Activated gamma-delta T cell (primary cell): Measurements from ENCODE around the gene NMRK2.
"Not testable (repeated sequence)": the region's sequence is repeated elsewhere in the genome, so short reads cannot be mapped to it uniquely, and the experiment has no call there.

Experiments used
- DNase-seq: peaks from one replicate; lab custom pipeline; 2025; lab: John Stamatoyannopoulos, UW

Gene NMRK2

DNA sequence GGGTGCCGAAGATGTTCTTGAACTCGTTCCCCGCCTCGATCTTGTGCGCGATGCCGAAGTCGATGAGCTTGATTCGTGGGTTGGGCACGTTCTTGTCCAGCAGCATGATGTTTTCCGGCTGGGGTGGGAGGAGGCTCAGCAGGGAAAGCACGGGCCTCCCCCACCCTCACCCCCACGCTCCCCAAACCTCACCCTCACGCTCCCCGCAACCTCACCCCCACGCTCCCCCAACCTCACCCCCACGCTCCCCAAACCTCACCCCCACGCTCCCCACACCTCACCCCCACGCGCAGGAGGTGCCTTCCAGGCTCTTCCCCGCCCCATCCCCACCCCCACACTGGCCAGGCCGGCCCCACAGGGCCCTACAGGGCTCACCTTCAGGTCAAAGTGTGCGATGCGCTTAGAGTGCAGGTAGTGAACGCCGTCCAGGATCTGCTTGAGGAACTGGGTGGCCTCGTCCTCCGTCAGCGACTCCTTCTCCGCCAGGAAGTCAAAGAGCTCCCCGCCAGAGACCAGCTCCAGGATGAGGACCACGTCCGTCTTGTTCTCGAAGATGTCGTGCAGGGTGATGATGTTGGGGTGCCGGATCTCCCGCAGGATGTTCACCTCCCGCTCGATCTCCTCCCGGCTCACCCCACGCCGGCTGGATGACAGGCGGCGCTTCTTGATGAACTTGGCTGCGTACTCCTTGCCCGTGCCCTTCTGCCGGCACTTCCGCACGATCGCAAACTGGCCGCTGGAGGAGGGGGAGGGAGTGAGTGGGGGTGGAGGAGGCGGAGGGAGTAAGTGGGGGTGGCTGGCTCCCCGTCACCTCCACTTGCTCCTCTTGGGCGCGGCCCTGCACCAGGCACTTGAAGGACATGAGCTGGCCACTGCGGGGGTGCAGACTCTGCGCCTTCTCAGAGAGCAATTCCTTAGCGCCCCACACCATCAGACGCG lies 31.7 kb downstream of the NMRK2 start:
- no peak for DNase-seq

DNA sequence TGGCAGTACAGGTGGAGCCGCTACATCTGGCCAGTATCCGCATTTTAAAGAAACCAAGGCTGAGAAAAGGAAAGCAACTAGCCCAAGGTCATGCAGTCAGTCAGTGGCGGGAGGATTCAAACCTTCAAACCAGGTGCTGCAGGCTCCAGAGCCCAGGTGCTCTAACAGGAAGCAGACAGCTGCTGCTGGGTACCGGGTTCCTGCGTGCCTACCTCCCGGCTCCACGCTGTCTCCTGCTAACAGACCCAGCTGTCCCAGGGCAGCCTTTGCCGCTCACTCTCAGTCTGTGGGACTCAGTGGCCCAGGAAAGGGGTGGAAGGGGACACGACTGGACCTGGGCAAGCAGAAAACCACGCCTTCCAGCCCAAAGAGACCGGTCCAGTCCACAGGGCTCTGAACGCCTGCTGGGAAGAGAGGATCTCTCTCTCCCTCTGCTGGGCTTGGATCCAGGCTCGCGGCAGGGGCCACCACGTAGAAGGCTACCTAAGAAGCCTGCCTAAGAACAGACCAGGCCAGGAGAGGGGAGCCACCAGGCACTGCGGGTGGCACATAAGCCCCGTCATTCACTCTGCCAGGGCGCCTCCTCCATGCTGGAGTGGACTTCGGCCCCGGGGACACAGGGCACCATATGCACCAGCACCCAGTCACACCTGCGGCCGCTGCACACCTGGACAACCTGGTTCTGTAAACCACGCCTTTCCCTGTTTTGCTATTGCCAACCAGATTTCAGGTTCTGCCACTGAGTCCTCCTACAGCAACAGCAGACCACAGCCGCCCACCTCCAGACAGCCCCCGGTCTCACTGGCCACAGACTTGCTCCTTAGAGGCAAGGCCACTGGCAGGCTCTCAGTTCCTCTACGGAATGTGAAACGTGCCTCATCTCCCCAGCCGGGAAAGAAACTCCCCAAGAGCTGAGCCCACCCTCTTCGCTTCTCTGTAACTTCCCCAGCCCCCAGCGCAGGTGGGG lies 33.5 kb downstream of the NMRK2 start:
- no peak for DNase-seq

DNA sequence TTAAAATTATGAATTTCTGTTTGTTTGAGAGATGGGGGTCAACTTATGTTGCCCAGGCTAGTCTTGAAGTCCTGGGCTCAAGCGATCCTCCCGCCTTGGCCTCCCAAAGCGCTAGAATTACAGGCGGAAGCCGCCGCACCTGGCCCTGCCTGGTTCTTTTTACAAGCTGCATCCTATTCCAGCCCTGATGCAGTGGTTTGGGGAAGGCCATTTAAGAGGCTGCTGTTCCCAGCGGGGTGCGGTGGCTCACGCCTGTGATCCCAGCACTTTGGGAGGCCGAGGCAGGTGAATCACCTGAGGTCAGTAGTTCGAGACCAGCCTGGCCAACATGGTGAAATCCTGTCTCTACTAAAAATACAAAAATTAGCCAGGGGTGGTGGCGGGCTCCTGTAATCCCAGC lies 35.1 kb downstream of the NMRK2 start:
- not testable (repeated sequence) for DNase-seq

DNA sequence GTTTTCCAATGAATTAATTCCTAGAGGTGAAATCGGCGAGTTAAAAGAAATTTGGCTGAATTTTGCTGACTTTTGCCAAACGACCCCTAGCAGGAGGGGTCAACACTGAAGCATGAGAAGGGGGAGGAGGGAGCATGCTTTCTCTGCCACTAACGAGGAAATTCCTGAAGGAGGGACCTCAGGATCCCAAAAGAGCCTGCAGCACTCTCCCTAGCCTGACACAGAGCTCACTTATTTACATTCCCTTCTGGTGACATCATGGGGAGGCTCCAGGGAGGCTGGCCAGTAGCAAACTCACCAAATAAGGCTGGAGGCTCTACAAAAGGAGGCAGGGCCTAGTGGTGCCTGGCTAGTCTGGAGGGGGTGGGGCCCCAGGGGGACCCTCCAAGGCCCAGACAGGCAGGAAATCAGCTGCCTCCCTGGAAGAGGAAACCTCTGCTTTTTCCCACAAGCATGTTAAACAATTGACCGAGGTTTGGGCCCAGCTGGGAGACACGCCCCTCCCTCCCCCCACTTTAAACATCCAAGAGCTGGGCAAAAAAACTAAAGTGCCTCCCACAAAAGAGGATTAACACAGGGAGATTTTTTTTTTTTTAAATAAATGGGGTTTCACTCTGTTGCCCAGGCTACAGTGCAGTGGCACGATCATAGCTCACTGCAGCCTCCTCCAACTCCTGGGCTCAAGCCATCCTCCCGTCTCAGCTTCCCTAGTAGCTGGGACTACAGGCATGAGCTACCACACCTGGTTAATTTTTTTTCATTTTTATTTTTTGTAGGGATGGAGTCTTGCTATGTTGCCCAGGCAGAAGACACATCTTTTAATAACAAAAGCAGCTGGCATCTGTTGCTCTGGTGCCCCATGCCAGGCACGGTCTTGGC lies 35.9 kb downstream of the NMRK2 start:
- DNase-seq = no peak

DNA sequence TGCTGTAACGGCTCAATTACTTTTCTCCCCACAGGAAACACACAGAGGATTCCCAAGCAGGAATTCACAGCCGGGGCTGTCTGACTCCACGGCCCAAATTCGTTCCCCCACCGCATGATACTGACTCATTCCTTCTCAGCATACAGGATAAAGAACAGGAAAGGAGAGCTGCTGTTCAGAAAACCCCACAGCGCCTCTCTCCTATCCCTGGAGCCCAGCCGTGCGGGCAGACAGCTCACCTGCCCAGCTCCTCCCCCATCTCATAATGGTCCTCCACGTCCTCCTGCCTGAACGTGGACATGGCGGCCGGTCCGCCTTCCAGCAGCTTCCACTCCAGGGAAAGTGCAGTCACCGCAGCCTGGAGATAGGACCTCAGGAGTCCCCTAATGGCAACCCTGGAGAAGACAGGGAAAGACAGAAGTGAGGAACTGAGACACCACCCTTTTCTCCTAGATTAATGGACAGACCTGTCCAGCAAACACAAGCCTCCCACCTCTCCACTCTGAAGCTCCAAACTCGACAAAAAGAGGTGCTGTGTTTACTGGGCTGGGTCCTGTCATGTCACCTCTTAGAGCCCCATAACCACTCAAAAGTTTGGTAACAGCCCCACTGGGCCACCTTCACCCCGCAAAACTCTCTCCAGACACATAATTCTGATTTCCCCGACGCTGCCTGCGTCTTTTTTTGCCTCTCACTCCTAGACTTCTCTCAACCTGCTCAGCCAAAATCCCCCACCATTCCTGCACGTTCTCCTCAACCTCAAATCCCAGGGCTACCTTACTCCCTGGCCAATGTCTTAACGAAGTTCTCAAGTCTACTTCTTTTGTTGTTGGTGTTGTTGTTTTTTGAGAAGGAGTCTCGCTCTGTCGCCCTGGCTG lies 36.8 kb downstream of the NMRK2 start:
- DNase-seq = no peak

DNA sequence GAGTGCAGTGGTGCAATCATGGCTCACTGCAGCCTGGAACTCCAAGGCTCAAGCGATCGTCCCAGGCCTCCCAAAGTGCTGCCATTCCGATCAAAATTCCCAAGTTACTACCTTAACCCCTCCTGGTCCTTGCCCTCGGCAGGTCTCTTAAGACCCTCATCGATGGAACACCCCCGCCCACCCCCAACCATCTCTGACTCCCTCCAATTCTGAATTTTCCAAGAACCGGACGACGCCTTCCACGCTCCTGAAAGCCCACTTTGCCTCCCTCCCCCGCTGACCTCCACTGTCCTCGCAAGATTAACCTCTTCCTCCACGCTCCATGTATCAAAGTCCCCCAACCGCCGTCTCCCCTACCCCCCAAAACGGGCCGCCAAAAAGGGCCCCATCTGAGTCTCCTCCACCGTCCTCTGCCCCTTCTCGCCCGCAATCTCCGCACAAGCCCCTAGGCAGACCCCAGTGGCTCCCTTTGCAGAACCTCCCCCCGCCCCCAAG lies 37.5 kb downstream of the NMRK2 start:
- no peak for DNase-seq

DNA sequence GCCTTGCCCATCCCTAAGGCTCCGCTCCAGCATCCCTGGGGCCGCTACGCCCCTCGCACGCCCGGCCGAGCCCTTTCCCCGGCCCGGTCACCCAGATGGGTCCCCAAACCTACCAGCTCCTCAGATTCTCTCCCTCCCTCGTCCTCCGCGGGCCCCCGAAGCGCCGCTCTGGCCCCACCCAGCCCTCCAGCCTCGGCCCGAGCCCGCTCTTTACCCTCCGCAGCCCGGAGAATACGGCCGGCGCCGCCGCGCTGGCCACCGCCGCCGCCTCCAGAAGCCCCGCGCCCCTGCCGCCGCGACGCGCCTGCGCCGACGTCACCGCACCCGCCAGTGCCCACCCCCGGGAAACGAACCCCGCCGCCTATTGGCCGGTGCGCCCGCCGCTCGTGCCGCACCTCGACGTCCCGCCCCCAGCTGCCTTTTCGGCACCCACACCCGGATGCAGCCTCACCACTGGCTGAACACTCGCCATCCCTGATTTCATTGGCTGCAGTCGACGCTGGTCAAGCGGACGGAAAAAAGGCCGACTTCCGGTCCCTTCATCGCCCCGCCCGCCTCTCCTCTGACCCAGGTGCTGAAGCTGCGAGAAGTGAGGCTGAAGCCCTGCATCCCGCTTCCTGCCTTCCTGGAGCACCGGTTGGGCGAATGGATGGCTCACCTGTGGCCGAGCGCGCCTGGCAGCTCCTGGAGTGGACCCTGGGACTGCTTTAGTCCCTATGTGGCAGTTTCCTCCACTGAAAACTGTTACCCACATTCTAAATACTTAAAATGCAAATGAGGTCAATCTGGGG lies 38.1 kb downstream of the NMRK2 start, which contains the start of gene DAPK3:
Gene DAPK3, minus strand, starts transcription at position 292 of the 791 bp plus-strand sequence. CDS start 1,364 bp downstream, outside the sequence.
- DNase-seq = peak; percentile 85

DNA sequence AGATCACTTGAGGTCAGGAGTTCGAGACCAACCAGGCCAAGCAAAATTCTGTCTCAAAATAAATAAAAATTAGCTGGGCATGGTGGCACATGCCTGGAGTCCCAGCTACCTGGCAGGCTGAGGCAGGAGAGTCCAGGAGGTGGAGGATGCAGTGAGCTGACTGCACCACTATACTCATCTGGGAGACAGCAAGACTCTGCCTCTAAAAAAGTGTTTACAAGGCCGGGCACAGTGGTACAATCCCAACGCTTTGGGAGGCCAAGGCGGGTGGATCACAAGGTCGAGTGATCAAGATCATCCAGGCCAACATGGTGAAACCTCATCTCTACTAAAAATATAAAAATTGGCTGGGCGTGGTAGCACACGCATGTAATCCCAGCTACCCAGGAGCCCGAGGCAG lies 42.3 kb downstream of the NMRK2 start:
- DNase-seq = no peak

DNA sequence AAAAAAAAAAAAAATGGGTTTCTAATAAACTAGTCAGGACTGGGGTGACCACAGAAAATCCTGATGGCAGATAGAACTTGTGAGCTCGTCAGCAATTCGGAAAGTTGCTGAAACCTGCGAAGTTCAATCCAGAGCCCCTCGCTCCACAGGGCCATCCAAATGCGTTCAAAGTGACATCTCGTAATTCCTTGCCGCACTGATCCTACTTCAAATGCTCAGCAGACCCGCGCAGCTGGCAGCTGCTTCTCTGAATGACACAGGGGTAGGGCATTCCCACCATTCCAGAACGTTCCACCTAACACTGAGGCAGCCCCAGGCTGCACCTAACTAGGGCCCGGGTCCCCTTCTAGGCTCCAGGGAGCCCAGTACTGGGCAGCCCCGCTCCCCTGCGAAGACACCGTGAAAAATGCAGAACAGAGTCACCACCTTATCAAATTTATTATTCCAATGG lies 42.8 kb downstream of the NMRK2 start:
- DNase-seq = no peak

DNA sequence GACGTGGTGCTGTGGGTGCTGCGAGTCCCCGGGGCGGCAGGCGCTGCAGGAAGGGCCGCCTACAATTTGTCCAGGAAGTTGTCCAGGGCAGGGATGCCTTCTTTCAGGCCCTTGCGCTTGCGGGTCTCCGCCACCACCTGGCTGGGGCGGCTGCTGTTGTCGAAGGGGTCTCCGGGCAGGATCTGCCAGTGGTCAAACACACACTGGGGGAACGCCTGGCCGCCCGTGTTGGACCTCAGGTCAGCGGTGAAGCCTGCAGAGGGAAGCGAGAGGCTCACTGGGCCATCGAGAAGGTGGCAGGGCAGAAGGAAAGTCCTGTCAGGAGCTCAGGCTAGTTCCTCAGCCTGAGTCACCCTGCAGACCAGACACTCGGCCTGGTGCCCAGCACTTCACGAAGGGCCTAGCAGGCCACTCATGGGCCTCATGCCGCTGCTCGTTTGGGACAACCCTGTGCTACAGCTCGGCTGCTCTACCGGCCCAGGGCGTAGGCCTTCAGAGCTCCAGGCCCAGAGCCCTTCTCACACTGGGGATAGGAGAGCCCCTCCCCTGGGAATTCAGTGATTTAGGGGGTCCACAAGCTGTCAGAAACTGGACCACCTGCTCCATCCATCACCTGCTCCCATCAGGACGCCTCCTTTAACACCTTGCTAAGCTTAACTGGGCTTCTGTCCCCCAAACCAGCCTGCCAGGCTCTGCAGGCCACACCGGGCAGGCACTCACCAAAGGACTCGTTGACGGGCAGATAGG lies 43.8 kb downstream of the NMRK2 start:
- no peak for DNase-seq

DNA sequence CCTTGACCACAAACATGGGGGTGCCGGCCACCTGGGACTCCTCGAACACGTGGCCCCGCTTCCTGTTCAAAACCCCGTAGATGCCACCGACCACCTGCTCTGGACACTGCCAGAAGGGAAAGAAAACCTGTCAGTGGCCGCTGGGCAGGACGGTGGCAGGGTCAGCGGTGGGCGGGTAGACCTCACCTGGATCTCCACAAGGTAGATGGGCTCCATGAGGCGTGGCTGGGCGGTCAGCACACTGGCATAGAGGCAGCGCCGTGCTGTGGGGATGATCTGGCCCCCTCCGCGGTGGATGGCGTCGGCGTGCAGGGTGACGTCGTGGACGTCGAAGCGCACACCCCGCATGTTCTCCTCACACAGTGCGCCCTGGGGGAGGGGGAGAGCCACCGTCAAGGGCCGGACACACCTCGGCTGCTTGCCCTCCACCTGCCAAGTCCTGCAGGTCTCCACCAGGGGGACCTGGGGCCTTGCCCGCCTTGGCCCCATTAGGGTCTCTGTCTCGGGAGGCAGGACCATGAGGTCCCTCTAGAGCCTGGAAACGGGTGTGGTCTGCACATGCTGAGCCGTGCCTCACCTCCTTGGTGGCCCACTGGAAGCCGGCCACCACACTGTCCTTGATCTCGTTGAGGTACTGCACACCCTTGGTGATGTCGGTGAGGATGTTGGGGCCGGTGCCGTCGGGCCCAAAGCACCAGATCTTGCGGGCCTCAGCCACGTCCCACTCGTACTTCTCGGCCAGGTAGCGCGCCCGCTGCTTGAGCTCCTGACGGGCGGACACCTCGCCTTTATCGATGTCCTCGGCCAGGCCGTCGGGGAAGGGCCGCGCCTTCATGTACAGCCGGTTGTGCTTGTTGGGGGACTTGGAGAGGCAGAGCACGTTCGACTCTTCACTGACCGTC lies 44.6 kb downstream of the NMRK2 start:
- DNase-seq = no peak

DNA sequence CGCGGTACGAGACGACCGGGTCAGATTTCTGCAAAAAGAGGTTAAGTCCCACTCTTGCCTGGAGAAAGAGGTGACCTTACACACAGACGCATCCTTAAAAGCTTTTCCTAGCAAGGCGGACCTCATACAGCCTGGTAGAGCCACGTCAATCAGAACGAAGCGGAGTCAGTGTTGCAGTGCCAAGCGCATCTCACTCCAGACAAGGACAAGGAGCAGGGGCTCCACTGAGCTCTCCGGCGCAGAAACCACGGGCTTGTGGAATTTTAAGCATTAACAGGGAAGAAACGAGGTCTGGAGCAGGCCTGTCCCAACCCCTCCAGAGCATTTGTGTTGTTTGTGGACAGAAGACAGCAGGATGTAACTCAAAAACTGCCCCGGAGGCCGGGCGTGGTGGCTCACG lies 45.3 kb downstream of the NMRK2 start:
- DNase-seq = no peak

DNA sequence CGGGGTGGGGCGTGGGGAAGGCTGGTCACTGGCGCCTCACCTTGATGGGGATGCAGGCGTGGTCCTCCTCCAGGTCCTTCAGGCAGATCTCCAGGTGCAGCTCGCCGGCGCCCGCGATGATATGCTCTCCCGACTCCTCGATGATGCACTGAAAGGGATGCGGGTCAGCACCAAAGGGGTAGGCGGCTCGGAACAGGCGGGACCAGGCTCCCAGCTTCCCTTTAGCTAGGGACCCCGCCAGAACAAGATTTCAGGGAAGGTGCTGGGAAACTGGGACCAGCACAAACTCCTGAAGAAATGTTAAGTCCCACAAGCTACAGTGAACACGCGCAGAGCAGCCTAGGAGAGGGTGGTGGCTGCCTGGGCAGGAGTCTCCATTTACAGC lies 46.4 kb downstream of the NMRK2 start:
- no peak for DNase-seq

DNA sequence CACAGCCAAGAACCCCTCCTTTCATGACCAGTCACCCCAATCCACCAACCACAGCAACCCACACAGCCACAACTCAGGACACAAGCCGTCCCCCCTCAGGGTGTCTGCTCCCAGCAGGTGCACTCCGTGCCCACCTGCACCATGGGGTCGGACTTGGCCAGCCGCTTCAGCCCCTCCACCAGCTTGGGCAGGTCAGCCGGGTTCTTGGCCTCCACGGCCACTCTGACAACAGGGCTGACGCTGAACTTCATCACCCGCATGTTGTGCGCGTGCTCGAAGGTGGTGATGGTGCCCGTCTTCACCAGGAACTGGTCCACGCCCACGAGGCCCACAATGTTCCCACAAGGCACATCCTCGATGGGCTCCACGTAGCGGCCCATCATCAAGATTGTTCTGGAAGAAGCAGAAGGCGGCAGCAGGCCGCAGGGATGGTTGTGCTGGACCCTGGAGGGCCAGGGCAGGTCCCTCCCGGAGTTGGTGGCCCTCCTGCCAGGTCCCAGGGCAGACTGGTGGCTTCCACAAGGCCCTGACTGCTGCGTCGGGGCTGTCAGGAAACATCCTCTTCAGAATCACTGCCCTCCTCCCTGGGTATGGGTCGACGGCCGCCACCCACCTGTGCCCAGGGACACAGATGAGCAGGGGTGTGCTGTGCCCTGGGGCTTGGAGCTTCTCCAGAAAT lies 46.9 kb downstream of the NMRK2 start:
- DNase-seq = no peak

DNA sequence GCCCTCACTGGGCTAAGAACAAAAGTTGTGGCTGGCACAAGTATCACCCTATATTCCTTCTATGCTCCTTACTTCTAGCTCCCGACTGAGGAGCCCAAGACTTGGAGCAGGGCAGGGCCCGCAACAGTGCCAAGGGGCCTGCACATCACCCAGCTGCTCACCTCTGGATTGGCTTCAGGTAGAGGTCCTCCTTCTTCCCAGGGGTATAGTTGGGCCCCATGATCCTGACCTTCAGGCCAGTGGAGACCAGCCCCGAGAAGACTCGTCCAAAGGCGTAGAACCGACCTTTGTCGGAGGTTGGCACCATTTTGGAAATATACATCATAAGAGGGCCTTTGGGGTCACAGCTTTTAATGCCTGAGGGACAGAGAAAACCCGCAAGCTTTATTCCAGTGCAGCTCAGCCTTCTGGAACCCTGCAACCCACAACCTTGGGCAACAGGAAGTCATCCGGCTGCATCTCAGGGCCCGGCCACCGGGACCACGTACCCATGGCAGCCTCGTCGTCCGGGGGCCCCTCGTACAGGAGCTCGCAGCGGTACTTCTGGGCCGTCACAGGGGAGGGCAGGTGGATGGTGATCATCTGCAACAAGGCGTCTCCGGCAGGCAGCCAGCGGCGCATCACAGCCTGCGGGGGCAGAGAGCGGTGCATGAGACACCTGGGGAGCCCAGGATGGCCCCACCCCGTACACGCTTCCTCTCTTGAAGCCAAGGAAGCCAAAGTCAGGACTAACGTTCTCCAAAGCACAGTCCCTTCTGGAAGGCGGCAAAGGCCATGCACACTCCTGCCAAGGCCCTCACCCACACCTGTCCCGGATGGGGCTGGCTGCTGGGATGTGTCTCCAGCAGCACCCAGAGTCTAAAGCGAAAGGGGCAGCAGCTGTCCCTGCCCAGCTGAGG lies 47.7 kb downstream of the NMRK2 start:
- no peak for DNase-seq

DNA sequence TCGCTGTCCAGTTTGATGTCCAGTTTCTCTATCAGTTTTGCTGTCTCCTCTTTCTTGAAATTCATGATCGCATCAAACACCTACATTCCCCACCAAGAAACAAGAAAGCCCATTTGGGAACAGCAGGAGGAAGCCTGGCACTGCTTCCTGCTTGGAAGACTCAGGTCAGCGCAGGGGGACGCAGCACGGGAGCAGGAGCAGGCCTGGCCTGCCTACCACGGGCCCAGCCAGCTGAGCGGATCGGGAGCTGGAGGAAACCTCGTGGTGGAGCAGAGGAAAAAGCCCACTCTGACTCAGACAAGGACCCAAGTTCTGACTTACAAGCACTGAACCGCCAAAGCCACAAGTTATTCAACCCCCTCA lies 48.5 kb downstream of the NMRK2 start:
- no peak for DNase-seq
